ENCODE data around the gene TOMT.

Gene TOMT

GRCh38 chr11:72088076-72088808 lies 17.5 kb upstream of the TOMT start:
- no peaks in the 10 kb centered on the region for H3K27me3 ChIP-seq (replicated peaks; ENCODE audit: control insufficient read depth, insufficient read depth, low read length)
- DNase-seq (ENCODE audit: low read depth), result no peak
- no peak overlapping the region for H3K4me3 ChIP-seq (ENCODE audit: low read length)
- H3K9ac ChIP-seq (ENCODE audit: low read length), result no peak overlapping the region
- H3K4me1 ChIP-seq (ENCODE audit: control insufficient read depth, insufficient read depth, low read length), result peaks cover 8% of the 10 kb centered on the region
- peaks cover 3% of the 10 kb centered on the region for H3K36me3 ChIP-seq (ENCODE audit: control insufficient read depth, insufficient read depth, low read length, severe bottlenecking)
- H3K9me3 ChIP-seq (ENCODE audit: control insufficient read depth, low read length), result no peaks in the 10 kb centered on the region

DNA sequence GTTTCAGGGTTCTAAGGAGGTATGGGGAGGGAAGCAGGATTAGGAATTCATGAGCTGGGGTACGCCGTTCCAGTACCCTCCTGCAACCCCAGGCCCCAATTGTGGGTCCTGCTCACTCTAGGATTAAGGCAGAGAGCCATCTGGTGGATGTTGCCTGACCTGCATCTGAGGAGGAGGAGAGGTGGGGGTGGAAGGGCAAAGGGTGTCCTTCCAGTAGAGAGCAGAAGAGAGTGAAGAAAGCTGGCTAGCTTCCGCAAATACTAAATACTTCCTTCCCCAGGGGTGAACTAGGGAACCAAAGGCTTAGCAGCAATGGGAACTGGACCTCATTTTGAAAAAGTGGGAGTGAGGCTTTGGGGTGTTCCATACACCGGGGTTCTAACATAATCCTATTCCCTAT lies 14.4 kb upstream of the TOMT start:
- H3K9me3 ChIP-seq (ENCODE audit: control insufficient read depth, low read length), result no peaks in the 10 kb centered on the region
- peaks cover 8% of the 10 kb centered on the region for H3K4me1 ChIP-seq (ENCODE audit: control insufficient read depth, insufficient read depth, low read length)
- peak; percentile 85 for DNase-seq (ENCODE audit: low read depth)
- H3K27me3 ChIP-seq (replicated peaks; ENCODE audit: control insufficient read depth, insufficient read depth, low read length), result no peaks in the 10 kb centered on the region
- H3K36me3 ChIP-seq (ENCODE audit: control insufficient read depth, insufficient read depth, low read length, severe bottlenecking), result peaks cover 18% of the 10 kb centered on the region
- H3K4me3 ChIP-seq (ENCODE audit: low read length), result no peak overlapping the region
- no peak overlapping the region for H3K9ac ChIP-seq (ENCODE audit: low read length)

GRCh38 chr11:72098741-72099140 lies 7.0 kb upstream of the TOMT start:
- Histone ChIP-seq H3K4me3 (ENCODE audit: low read length) (no peak overlapping the region), H3K36me3 (ENCODE audit: control insufficient read depth, insufficient read depth, low read length, severe bottlenecking) (peaks cover 44% of the 10 kb centered on the region), H3K9ac (ENCODE audit: low read length) (no peak overlapping the region), H3K4me1 (ENCODE audit: control insufficient read depth, insufficient read depth, low read length) (peaks cover 31% of the 10 kb centered on the region), H3K9me3 (ENCODE audit: control insufficient read depth, low read length) (no peaks in the 10 kb centered on the region), H3K27me3 (replicated peaks; ENCODE audit: control insufficient read depth, insufficient read depth, low read length) (no peaks in the 10 kb centered on the region)
- DNase-seq (ENCODE audit: low read depth), result no peak

GRCh38 chr11:72100009-72100408 lies 5.7 kb upstream of the TOMT start:
- Histone ChIP-seq H3K4me3 (ENCODE audit: low read length) (no peak overlapping the region), H3K36me3 (ENCODE audit: control insufficient read depth, insufficient read depth, low read length, severe bottlenecking) (peaks cover 34% of the 10 kb centered on the region), H3K4me1 (ENCODE audit: control insufficient read depth, insufficient read depth, low read length) (peaks cover 31% of the 10 kb centered on the region), H3K27me3 (replicated peaks; ENCODE audit: control insufficient read depth, insufficient read depth, low read length) (no peaks in the 10 kb centered on the region), H3K9ac (ENCODE audit: low read length) (no peak overlapping the region), H3K9me3 (ENCODE audit: control insufficient read depth, low read length) (no peaks in the 10 kb centered on the region)
- no peak for DNase-seq (ENCODE audit: low read depth)

DNA sequence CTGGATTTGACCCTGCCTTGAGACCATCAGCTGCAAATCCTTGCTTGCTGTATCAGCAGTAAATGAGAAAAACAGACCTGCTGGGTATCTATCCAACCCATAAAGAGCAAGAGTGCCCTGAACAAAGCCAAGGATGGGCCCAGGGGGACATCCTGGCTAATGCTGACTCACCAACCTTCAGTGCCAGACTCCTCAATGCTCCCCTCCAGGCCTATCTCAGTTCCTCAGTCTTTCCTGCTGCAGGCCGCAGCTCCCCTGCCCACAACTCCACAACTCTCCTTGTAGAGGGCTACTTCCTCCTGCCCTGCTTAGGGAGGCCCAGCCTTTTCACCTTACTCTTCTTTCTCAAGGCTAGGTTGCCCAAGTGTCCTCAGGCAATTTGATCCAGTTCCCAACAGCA lies 5.3 kb upstream of the TOMT start:
- DNase-seq (ENCODE audit: low read depth), result no peak
- H3K4me3 ChIP-seq (ENCODE audit: low read length), result peak overlapping the region; percentile 97

GRCh38 chr11:72102162-72102561 lies 3.6 kb upstream of the TOMT start:
- peak overlapping the region; percentile 97 for H3K4me3 ChIP-seq (ENCODE audit: low read length)
- H3K9ac ChIP-seq (ENCODE audit: low read length), result peak overlapping the region; percentile 99
- H3K4me1 ChIP-seq (ENCODE audit: control insufficient read depth, insufficient read depth, low read length), result peaks cover 31% of the 10 kb centered on the region
- H3K27me3 ChIP-seq (replicated peaks; ENCODE audit: control insufficient read depth, insufficient read depth, low read length), result no peaks in the 10 kb centered on the region
- H3K9me3 ChIP-seq (ENCODE audit: control insufficient read depth, low read length), result no peaks in the 10 kb centered on the region
- H3K36me3 ChIP-seq (ENCODE audit: control insufficient read depth, insufficient read depth, low read length, severe bottlenecking), result peaks cover 24% of the 10 kb centered on the region
- peak; percentile 32 for DNase-seq (ENCODE audit: low read depth)

More for the DNA sequence above, 5.3 kb upstream of the TOMT start:
- H3K4me1 ChIP-seq (ENCODE audit: control insufficient read depth, insufficient read depth, low read length), result peaks cover 31% of the 10 kb centered on the region
- H3K9ac ChIP-seq (ENCODE audit: low read length), result no peak overlapping the region
- H3K27me3 ChIP-seq (replicated peaks; ENCODE audit: control insufficient read depth, insufficient read depth, low read length), result no peaks in the 10 kb centered on the region
- peaks cover 33% of the 10 kb centered on the region for H3K36me3 ChIP-seq (ENCODE audit: control insufficient read depth, insufficient read depth, low read length, severe bottlenecking)
- no peaks in the 10 kb centered on the region for H3K9me3 ChIP-seq (ENCODE audit: control insufficient read depth, low read length)

DNA sequence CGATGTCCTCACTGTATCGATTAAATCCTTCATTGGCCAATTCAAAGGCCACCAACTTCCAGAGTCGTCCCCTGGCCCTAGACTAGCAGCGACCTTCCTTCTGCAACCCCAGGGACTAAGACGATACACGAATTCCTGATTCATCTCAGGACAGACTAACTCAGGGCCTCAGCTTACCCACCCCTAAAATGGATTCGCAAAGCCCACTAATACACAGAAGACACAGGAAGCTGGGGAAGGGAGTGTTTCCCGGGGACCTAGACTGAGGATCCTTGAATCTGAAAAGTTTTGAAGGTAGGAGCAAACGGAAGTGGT lies 3.1 kb upstream of the TOMT start:
- H3K9ac ChIP-seq (ENCODE audit: low read length), result peak overlapping the region; percentile 99
- no peaks in the 10 kb centered on the region for H3K9me3 ChIP-seq (ENCODE audit: control insufficient read depth, low read length)
- H3K27me3 ChIP-seq (replicated peaks; ENCODE audit: control insufficient read depth, insufficient read depth, low read length), result no peaks in the 10 kb centered on the region
- peaks cover 31% of the 10 kb centered on the region for H3K4me1 ChIP-seq (ENCODE audit: control insufficient read depth, insufficient read depth, low read length)
- no peak for DNase-seq (ENCODE audit: low read depth)
- H3K4me3 ChIP-seq (ENCODE audit: low read length), result peak overlapping the region; percentile 97
- H3K36me3 ChIP-seq (ENCODE audit: control insufficient read depth, insufficient read depth, low read length, severe bottlenecking), result peaks cover 20% of the 10 kb centered on the region

- no peaks in the 10 kb centered on the region for H3K9me3 ChIP-seq (ENCODE audit: control insufficient read depth, low read length)
- no peaks in the 10 kb centered on the region for H3K27me3 ChIP-seq (replicated peaks; ENCODE audit: control insufficient read depth, insufficient read depth, low read length)
- peaks cover 31% of the 10 kb centered on the region for H3K4me1 ChIP-seq (ENCODE audit: control insufficient read depth, insufficient read depth, low read length)
- peak within 1 kb of the TSS; percentile 99 for H3K9ac ChIP-seq (ENCODE audit: low read length)
- peaks cover 14% of the 10 kb centered on the region for H3K36me3 ChIP-seq (ENCODE audit: control insufficient read depth, insufficient read depth, low read length, severe bottlenecking)
- H3K4me3 ChIP-seq (ENCODE audit: low read length), result peak within 1 kb of the TSS; percentile 97
- peak; percentile 99 for DNase-seq (ENCODE audit: low read depth)
These were observed 2.6 kb upstream of the TOMT start, which contains the start of gene LAMTOR1 for GRCh38 chr11:72102946-72103753. Gene LAMTOR1, minus strand, starts transcription at chr11:72103297. Its CDS starts 73 bp downstream, at chr11:72103224.

DNA sequence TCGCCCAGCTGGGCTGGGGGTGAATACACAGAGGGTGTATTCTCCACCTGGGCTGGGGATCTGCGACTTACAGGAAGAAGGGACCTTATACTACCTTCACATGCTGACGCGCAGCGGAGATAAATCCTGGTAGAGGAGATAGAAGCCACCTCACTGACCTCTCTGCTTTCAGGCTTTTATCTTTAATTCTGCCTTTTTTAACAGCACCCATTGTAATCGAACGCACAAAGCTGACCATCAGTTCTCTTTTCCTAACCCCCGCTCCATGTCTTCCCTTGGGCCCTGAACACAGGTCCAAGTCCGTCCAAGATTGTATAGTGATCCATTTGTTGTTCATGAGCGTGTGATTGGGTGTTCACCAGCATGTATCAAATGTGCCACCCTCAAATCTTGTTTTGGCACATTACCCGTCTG lies 2.0 kb upstream of the TOMT start:
- H3K27me3 ChIP-seq (replicated peaks; ENCODE audit: control insufficient read depth, insufficient read depth, low read length), result no peaks in the 10 kb centered on the region
- peaks cover 31% of the 10 kb centered on the region for H3K4me1 ChIP-seq (ENCODE audit: control insufficient read depth, insufficient read depth, low read length)
- peak overlapping the region; percentile 77 for H3K9ac ChIP-seq (ENCODE audit: low read length)
- H3K9me3 ChIP-seq (ENCODE audit: control insufficient read depth, low read length), result no peaks in the 10 kb centered on the region
- no peak for DNase-seq (ENCODE audit: low read depth)
- peak overlapping the region; percentile 73 for H3K4me3 ChIP-seq (ENCODE audit: low read length)
- H3K36me3 ChIP-seq (ENCODE audit: control insufficient read depth, insufficient read depth, low read length, severe bottlenecking), result peaks cover 8% of the 10 kb centered on the region

- Histone ChIP-seq H3K4me1 (ENCODE audit: control insufficient read depth, insufficient read depth, low read length) (peaks cover 22% of the 10 kb centered on the region), H3K4me3 (ENCODE audit: low read length) (peak overlapping the region; percentile 89), H3K27me3 (replicated peaks; ENCODE audit: control insufficient read depth, insufficient read depth, low read length) (no peaks in the 10 kb centered on the region), H3K9ac (ENCODE audit: low read length) (peak overlapping the region; percentile 97), H3K9me3 (ENCODE audit: control insufficient read depth, low read length) (no peaks in the 10 kb centered on the region), H3K36me3 (ENCODE audit: control insufficient read depth, insufficient read depth, low read length, severe bottlenecking) (no peaks in the 10 kb centered on the region)
- DNase-seq (ENCODE audit: low read depth), result no peak
These were observed 5.8 kb downstream of the TOMT start for GRCh38 chr11:72111300-72112142.
